ENCODE results near the gene DDIAS. TPM values are rescaled to one million over a fixed set of nuclear protein-coding genes. Genes with fewer than 3 reads are reported as not detected.

Gene DDIAS
- total and polyA plus RNA-seq, 10 of the 15 experiments (the other 5 are each of a cell fraction or from before 2014, with no cell fraction given) = 6.9 to 27.8 (median 12.9) TPM

DNA sequence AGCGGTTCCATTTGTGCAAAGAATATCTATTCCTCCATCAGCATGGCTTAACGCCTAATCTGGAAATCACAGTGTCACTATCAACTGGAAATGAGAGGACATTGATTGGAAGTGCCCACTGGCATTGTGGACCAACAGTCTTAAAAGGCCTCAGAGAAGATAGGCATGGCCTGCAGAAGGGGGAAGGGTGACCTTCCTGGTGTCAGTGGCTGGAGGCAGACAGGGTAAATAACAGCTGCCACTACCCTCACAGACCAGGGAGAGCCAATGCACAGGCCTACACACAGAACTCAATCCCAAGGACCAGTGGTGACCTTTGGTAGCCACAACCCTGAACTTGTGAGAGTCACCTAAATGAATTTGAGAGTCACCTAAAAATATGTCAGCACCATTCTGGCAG lies 36.0 kb downstream of the DDIAS start:
- POLR2A ChIA-PET = no interaction called here

More for the DNA sequence above, 36.0 kb downstream of the DDIAS start:
- Histone ChIP-seq H3K27ac (ENCODE audit: control insufficient read depth, insufficient read depth) (no peak overlapping the region), H3K9ac (ENCODE audit: control insufficient read depth, insufficient read depth, low read length) (no peak overlapping the region), H4K20me1 (ENCODE audit: control insufficient read depth, insufficient read depth) (no peaks in the 10 kb centered on the region), H3K27me3 (replicated peaks in 1 of 2; ENCODE audit: control insufficient read depth in 2 of 2, insufficient read depth in 2 of 2, low read length in 1 of 2) (no peaks in the 10 kb centered on the region), H3K4me1 (ENCODE audit: control insufficient read depth, insufficient read depth, low read length) (no peaks in the 10 kb centered on the region), H3K4me3 (no peak overlapping the region), H3K4me2 (ENCODE audit: control insufficient read depth, insufficient read depth) (no peak overlapping the region), H2AFZ (ENCODE audit: control insufficient read depth, low read depth, low read length) (no peak overlapping the region), H3K9me3 (replicated peaks; ENCODE audit: control insufficient read depth, insufficient read depth, low read length) (no peaks in the 10 kb centered on the region; the same call in 2 of the 3 replicates), H3K79me2 (ENCODE audit: control insufficient read depth, insufficient read depth, low read length) (no peaks in the 10 kb centered on the region), H3K36me3 (ENCODE audit: control insufficient read depth in 2 of 2, insufficient read depth in 2 of 2, low read length in 1 of 2) (no peaks in the 10 kb centered on the region; a peak in 2 of 4 replicates)
- 96% methylated on average over 2 of the region's 2 CpGs for WGBS (ENCODE audit: insufficient coverage, insufficient replicate concordance, low lambda C conversion rate, missing lambda C conversion rate)
- in situ Hi-C loops (cut with MboI) (no loop called here), intact Hi-C loops (cut with micrococcal nuclease; ENCODE audit: unreplicated experiment) (no loop called here)
- TF ChIP-seq ZNF274 (IDR thresholded peaks at IDR 0.05; ENCODE audit: insufficient read depth, insufficient read length) = no peak
- TF ChIP-seq, protein P1, sequence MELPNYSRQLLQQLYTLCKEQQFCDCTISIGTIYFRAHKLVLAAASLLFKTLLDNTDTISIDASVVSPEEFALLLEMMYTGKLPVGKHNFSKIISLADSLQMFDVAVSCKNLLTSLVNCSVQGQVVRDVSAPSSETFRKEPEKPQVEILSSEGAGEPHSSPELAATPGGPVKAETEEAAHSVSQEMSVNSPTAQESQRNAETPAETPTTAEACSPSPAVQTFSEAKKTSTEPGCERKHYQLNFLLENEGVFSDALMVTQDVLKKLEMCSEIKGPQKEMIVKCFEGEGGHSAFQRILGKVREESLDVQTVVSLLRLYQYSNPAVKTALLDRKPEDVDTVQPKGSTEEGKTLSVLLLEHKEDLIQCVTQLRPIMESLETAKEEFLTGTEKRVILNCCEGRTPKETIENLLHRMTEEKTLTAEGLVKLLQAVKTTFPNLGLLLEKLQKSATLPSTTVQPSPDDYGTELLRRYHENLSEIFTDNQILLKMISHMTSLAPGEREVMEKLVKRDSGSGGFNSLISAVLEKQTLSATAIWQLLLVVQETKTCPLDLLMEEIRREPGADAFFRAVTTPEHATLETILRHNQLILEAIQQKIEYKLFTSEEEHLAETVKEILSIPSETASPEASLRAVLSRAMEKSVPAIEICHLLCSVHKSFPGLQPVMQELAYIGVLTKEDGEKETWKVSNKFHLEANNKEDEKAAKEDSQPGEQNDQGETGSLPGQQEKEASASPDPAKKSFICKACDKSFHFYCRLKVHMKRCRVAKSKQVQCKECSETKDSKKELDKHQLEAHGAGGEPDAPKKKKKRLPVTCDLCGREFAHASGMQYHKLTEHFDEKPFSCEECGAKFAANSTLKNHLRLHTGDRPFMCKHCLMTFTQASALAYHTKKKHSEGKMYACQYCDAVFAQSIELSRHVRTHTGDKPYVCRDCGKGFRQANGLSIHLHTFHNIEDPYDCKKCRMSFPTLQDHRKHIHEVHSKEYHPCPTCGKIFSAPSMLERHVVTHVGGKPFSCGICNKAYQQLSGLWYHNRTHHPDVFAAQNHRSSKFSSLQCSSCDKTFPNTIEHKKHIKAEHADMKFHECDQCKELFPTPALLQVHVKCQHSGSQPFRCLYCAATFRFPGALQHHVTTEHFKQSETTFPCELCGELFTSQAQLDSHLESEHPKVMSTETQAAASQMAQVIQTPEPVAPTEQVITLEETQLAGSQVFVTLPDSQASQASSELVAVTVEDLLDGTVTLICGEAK (IDR thresholded peaks at IDR 0.05; ENCODE audit: borderline replicate concordance) = no peak
- TF ChIP-seq, protein P2, sequence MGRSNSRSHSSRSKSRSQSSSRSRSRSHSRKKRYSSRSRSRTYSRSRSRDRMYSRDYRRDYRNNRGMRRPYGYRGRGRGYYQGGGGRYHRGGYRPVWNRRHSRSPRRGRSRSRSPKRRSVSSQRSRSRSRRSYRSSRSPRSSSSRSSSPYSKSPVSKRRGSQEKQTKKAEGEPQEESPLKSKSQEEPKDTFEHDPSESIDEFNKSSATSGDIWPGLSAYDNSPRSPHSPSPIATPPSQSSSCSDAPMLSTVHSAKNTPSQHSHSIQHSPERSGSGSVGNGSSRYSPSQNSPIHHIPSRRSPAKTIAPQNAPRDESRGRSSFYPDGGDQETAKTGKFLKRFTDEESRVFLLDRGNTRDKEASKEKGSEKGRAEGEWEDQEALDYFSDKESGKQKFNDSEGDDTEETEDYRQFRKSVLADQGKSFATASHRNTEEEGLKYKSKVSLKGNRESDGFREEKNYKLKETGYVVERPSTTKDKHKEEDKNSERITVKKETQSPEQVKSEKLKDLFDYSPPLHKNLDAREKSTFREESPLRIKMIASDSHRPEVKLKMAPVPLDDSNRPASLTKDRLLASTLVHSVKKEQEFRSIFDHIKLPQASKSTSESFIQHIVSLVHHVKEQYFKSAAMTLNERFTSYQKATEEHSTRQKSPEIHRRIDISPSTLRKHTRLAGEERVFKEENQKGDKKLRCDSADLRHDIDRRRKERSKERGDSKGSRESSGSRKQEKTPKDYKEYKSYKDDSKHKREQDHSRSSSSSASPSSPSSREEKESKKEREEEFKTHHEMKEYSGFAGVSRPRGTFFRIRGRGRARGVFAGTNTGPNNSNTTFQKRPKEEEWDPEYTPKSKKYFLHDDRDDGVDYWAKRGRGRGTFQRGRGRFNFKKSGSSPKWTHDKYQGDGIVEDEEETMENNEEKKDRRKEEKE (IDR thresholded peaks at IDR 0.05) = no peak
- no peak for TF ChIP-seq NFYA (IDR thresholded peaks at IDR 0.05; ENCODE audit: borderline replicate concordance, low read depth, low read length)
- TF ChIP-seq, protein P3, sequence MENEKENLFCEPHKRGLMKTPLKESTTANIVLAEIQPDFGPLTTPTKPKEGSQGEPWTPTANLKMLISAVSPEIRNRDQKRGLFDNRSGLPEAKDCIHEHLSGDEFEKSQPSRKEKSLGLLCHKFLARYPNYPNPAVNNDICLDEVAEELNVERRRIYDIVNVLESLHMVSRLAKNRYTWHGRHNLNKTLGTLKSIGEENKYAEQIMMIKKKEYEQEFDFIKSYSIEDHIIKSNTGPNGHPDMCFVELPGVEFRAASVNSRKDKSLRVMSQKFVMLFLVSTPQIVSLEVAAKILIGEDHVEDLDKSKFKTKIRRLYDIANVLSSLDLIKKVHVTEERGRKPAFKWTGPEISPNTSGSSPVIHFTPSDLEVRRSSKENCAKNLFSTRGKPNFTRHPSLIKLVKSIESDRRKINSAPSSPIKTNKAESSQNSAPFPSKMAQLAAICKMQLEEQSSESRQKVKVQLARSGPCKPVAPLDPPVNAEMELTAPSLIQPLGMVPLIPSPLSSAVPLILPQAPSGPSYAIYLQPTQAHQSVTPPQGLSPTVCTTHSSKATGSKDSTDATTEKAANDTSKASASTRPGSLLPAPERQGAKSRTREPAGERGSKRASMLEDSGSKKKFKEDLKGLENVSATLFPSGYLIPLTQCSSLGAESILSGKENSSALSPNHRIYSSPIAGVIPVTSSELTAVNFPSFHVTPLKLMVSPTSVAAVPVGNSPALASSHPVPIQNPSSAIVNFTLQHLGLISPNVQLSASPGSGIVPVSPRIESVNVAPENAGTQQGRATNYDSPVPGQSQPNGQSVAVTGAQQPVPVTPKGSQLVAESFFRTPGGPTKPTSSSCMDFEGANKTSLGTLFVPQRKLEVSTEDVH (IDR thresholded peaks at IDR 0.05; ENCODE audit: low read depth, partially characterized antibody) = no peak
- TF ChIP-seq, protein P4, sequence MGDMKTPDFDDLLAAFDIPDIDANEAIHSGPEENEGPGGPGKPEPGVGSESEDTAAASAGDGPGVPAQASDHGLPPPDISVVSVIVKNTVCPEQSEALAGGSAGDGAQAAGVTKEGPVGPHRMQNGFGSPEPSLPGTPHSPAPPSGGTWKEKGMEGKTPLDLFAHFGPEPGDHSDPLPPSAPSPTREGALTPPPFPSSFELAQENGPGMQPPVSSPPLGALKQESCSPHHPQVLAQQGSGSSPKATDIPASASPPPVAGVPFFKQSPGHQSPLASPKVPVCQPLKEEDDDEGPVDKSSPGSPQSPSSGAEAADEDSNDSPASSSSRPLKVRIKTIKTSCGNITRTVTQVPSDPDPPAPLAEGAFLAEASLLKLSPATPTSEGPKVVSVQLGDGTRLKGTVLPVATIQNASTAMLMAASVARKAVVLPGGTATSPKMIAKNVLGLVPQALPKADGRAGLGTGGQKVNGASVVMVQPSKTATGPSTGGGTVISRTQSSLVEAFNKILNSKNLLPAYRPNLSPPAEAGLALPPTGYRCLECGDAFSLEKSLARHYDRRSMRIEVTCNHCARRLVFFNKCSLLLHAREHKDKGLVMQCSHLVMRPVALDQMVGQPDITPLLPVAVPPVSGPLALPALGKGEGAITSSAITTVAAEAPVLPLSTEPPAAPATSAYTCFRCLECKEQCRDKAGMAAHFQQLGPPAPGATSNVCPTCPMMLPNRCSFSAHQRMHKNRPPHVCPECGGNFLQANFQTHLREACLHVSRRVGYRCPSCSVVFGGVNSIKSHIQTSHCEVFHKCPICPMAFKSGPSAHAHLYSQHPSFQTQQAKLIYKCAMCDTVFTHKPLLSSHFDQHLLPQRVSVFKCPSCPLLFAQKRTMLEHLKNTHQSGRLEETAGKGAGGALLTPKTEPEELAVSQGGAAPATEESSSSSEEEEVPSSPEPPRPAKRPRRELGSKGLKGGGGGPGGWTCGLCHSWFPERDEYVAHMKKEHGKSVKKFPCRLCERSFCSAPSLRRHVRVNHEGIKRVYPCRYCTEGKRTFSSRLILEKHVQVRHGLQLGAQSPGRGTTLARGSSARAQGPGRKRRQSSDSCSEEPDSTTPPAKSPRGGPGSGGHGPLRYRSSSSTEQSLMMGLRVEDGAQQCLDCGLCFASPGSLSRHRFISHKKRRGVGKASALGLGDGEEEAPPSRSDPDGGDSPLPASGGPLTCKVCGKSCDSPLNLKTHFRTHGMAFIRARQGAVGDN (IDR thresholded peaks at IDR 0.05) = no peak
- RAD21 ChIA-PET (ENCODE audit: unreplicated experiment) = no interaction called here
- ATAC-seq = no peak
- FAIRE-seq = no peak
- no peak for DNase-seq (ENCODE audit: low read depth, low spot score)
- no TSS peak for BruUV-seq (replicated peaks)
- SMC1A ChIA-PET (ENCODE audit: uncharacterized antibody, unreplicated experiment) = no interaction called here
- CTCF ChIA-PET = no interaction called here
